Endometrial microvascular endothelial cells (primary cell): ENCODE data around the gene TBC1D23. TPM values are rescaled to one million over a fixed set of nuclear protein-coding genes. Genes with fewer than 3 reads are reported as not detected.
"Not testable (repeated sequence)": the region's sequence is repeated elsewhere in the genome, so short reads cannot be mapped to it uniquely, and the experiment has no call there.

Source experiments
- in situ Hi-C: cut with HindIII; loops from 2 replicates; pipeline ENCODE4 v1.10.0; 2017; ENCODE audit warnings: low sequenced_read_pairs, low pct_unique_long_range_greater_than_20kb; ENCODE audit errors: inconsistent ontology term
- total RNA-seq: library from RNA; depleted of rRNA; stranded (reverse); fragments of >200 nt; gene quantifications from one replicate; pipeline ENCODE4 v1.2.3, GENCODE V29; 2015; ENCODE audit errors: inconsistent ontology term

The TBC1D23 gene
- 30.3 TPM for total RNA-seq

DNA sequence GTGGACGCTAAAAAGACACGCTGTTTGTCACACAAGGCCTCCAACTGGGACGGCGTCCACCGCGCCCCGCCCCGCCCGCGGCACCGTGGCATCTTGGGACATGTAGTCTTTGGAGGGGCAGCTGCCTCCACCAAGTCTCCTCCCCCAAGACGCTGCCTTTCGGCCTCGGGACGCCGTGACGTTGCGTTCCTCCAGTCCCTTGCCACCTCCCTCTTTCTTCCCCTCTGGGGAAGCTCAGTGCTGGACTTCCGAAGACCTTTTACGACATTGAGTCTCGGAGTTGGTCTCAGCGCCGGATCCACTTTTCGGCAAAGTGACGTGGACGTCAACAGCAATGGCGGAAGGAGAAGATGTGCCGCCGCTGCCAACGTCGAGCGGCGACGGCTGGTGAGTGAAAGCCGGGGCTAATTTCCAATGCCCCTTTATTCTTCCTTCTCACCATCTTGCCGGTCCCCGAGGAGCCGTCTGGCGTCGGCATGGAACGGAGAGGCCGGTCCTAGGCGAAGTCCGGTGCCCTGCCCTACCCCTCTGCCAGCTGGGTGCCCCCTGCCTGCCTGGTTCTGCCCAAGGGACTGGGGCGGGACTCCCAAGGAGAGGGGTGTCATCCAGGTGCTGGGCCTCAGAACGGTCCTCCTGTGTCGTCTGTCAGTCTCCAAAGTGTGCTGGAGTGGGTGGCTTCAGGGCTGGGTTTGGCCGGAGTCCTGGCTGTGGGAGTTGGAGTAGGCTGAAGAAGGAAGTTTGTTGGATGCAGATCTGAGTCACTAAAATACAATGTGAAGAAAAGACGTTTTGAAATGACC is at the start of gene TBC1D23:
Gene TBC1D23, plus strand, starts transcription at position 308 of the 800 bp plus-strand sequence. Its CDS starts 27 bp downstream, at position 335.
- in situ Hi-C loops, result no loop called here

GRCh38 chr3:100213891-100214573 is 46.8 kb upstream of the TBC1D23 start:
- in situ Hi-C loops, result no loop called here

DNA sequence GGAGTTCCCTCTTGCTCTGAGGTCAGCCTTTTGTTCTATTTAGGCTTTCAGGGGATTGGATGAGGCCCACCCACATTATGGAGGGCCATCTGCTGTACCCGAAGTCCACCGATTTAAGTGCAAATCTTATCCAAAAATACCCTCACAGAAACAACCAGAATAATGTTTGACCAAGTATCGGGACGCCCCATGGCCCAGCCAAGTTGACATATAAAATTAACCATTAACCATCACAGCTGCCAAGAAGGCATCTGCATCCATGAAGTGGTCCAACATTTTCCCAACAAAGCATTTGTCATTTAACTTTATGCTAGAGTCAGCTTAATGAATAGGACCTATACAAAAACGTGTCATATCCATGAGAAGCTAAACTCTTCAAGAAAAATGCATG is 46.2 kb upstream of the TBC1D23 start:
- in situ Hi-C loops, result no loop called here

DNA sequence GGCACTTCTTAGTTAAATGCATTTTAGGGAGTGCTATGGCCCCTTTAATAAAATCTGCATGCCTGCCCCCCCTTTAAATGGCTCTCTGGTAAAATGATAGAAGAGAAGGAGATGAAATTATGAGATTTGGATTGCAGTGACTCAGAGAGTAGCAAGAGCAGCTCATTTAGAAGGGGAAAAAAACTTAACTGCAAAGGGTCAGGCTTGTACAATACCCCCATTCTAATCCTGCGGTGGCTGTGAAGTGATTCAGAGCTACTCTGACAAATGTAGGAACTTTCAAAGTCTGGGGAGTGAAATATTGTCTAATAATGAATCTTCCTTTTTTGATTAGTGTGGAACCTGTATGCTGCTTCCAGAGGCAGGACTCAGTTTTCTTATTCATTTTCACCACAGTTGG is 44.1 kb upstream of the TBC1D23 start:
- in situ Hi-C loops, result no loop called here

DNA sequence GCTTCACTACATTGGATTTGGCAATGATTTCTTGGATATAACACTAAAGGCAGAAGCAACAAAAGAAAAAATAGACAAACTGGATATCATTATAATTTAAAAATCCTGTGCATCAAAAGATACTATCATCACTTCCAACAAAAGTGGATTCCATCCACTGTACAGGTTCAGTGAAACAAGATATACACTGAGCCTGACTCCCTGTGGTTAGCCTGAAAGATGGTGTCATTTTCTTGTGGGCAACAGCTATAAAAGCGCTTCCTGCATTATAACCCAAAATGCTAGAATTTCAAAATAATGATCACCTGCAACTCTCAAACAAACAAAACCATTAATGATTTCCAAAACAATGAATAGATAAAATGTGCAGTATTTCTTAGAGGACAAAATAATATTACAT is 39.6 kb upstream of the TBC1D23 start:
- in situ Hi-C loops, result no loop called here

DNA sequence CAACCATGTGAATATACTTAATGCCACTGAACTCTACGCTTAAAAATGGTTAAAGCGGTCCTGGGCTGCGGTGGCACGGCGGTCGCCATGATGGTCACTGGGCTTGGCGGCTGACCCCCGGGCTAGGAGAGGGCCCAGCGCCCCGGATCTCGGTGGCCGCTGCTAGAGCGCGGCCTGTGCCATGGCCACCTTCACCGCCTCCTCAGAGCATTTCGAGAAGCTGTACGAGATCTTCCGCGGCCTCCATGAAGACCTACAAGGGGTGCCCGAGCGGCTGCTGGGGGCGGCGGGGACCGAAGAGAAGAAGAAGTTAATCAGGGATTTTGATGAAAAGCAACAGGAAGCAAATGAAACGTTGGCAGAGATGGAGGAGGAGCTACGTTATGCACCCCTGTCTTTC is 35.6 kb upstream of the TBC1D23 start:
- in situ Hi-C loops, result no loop called here

DNA sequence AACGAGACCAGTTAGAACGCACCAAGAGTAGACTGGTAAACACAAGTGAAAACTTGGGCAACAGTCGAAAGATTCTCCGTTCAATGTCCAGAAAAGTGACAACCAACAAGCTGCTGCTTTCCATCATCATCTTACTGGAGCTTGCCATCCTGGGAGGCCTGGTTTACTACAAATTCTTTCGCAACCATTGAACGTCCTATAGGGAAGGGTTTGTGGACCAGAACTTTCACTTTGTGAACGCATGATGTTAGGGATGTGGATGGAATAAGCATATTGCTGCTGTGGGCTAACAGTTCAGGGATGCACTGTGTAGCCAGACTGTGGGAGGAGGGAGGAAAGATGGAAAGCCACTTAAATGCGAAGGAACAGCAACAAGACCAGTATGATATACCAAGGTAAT is 34.9 kb upstream of the TBC1D23 start:
- in situ Hi-C loops, result no loop called here

GRCh38 chr3:100226712-100227429 is 33.9 kb upstream of the TBC1D23 start:
- in situ Hi-C loops, result no loop called here

DNA sequence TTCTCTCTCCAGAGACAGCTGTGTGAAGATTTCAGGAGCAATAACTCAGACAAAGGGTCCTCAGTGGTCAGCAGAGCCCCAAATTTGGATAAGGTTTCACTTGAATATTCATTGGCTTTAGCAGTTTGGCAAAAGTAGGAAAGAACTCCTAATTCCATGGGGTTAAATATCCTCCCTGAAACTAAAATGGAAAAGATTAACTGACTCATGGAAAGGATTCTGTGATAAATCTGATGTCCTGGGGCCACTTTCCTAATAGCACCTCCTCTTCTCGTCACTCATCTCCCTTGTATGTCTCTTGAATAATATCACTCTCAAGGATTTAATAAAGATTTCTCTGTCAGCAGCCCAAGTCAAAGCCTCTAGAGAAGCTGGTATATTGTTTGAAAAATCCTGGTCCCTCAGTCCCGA is 33.3 kb upstream of the TBC1D23 start:
- in situ Hi-C loops, result no loop called here

GRCh38 chr3:100228247-100228646 is 32.5 kb upstream of the TBC1D23 start:
- in situ Hi-C loops, result no loop called here

DNA sequence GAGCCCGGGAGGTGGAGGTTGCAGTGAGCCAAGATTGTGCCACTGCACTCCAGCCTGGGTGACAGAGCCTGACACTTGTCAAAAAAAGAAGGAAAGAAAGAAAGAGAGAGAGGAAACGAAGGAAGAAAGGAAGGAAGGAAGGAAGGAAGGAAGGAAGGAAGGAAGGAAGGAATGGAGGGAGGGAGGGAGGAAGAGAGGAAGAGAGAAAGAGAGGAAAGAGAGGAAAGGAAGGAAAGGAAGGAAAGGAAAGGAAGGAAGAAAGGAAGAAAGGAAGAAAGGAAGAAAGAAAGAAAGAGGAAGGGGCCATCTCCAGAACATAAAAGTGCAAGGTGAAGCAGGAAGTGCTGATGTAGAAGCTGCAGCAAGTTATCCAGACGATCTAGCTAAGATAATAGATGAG is 31.6 kb upstream of the TBC1D23 start:
- in situ Hi-C loops, result not testable (repeated sequence)

- in situ Hi-C loops, result no loop called here
These were observed 30.1 kb upstream of the TBC1D23 start for GRCh38 chr3:100230710-100231109.

- in situ Hi-C loops, result no loop called here
These were observed 29.1 kb upstream of the TBC1D23 start for GRCh38 chr3:100231668-100232067.

- in situ Hi-C loops, result no loop called here
These were observed 26.4 kb upstream of the TBC1D23 start for GRCh38 chr3:100234364-100234763.

DNA sequence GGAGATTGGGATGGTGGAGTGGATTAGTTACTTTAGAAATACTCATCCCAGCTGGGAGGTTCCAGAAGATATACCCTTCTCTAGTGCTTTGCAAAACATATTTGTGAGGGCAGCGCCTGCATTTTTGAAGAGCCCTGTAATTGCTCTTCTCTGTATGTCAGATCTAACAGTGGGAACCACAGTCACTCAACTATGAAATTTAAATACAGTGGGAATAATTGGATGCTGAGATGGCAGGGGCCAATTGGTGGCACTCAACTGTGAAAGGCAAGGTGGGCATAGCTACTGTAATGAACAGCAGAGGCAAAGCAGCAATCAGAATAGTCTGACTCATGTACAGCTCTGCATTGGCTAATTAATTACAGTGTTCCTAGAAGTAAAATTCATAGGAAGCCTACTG is 22.2 kb upstream of the TBC1D23 start:
- in situ Hi-C loops, result no loop called here

- in situ Hi-C loops, result not testable (repeated sequence)
These were observed 18.3 kb upstream of the TBC1D23 start for GRCh38 chr3:100242471-100242870.

GRCh38 chr3:100244264-100244663 is 16.5 kb upstream of the TBC1D23 start:
- in situ Hi-C loops, result no loop called here

GRCh38 chr3:100245136-100245535 is 15.7 kb upstream of the TBC1D23 start:
- in situ Hi-C loops, result no loop called here

DNA sequence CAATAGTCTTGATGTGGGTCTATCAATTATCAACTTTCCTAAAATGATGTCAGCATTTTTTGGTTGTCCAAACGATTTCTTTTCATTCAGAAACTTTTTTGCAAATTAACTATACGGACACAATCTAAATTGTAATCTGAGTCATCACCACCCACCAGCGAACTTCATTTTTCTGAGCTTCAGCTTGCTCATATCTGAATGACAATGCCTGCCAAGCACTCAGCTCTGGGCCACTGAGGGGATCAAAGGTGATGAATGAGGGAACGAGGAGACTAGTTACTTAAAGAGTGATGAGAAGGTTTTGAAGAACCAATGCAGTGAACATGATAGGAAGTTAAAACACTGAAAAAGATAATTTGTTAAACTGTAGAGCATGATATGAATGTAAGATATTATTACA is 14.9 kb upstream of the TBC1D23 start:
- in situ Hi-C loops, result no loop called here

GRCh38 chr3:100246999-100247398 is 13.8 kb upstream of the TBC1D23 start:
- in situ Hi-C loops, result no loop called here
